Measurements from ENCODE around the gene MYZAP. TPM values are rescaled to one million over a fixed set of nuclear protein-coding genes. Genes with fewer than 3 reads are reported as not detected.

The MYZAP gene
- total RNA-seq, 1 experiment from 2014 or later, result not detected

DNA sequence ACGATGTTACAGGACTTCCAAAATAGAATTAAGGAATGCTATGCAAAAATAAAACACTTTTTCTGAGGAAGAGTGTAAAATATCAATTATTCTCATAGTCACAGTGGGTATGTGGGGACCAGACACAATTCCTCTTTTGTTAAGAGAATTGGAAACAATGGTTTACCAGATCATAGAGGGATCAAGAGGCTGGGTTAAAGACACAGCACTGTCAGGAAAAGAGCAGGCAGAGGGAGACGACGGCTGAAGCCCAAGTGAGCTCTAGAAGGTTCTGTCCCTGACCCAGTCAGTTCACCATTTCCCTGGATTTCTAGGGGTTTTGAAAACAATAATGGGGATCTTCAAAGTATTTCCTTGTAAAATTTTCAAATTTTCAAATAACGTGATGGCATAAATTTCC lies 60.8 kb downstream of the MYZAP start:
- CTCF ChIA-PET, result no interaction called here
- H3K9me3 ChIP-seq (ENCODE audit: low read depth, low read length, poor library complexity, severe bottlenecking), result no peaks in the 10 kb centered on the region
- no peak for DNase-seq (ENCODE audit: low spot score)
- TF ChIP-seq EZH2 (IDR thresholded peaks at IDR 0.05; ENCODE audit: borderline replicate concordance, low read depth, low read length, poor library complexity, severe bottlenecking), result no peak
- TF ChIP-seq, protein P1, sequence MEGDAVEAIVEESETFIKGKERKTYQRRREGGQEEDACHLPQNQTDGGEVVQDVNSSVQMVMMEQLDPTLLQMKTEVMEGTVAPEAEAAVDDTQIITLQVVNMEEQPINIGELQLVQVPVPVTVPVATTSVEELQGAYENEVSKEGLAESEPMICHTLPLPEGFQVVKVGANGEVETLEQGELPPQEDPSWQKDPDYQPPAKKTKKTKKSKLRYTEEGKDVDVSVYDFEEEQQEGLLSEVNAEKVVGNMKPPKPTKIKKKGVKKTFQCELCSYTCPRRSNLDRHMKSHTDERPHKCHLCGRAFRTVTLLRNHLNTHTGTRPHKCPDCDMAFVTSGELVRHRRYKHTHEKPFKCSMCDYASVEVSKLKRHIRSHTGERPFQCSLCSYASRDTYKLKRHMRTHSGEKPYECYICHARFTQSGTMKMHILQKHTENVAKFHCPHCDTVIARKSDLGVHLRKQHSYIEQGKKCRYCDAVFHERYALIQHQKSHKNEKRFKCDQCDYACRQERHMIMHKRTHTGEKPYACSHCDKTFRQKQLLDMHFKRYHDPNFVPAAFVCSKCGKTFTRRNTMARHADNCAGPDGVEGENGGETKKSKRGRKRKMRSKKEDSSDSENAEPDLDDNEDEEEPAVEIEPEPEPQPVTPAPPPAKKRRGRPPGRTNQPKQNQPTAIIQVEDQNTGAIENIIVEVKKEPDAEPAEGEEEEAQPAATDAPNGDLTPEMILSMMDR (conservative IDR thresholded peaks at IDR 0.05; ENCODE audit: low read depth, low read length), result no peak
- no peak overlapping the region for H3K27ac ChIP-seq (ENCODE audit: low read depth, low read length, poor library complexity, severe bottlenecking)
- no peak overlapping the region for H3K4me3 ChIP-seq (ENCODE audit: low read depth, low read length, poor library complexity, severe bottlenecking)
- H3K4me1 ChIP-seq (ENCODE audit: insufficient read depth, low read length, poor library complexity, severe bottlenecking), result no peaks in the 10 kb centered on the region
- POLR2A ChIA-PET (ENCODE audit: low non-redundant PET), result no interaction called here
- no peaks in the 10 kb centered on the region for H3K36me3 ChIP-seq (ENCODE audit: insufficient read depth, low read length, poor library complexity, severe bottlenecking)
- H3K27me3 ChIP-seq (replicated peaks; ENCODE audit: insufficient read depth, low read depth, low read length, poor library complexity), result no peaks in the 10 kb centered on the region
- BruUV-seq (replicated peaks), result no TSS peak
- intact Hi-C loops (cut with micrococcal nuclease; ENCODE audit: unreplicated experiment), result no loop called here

DNA sequence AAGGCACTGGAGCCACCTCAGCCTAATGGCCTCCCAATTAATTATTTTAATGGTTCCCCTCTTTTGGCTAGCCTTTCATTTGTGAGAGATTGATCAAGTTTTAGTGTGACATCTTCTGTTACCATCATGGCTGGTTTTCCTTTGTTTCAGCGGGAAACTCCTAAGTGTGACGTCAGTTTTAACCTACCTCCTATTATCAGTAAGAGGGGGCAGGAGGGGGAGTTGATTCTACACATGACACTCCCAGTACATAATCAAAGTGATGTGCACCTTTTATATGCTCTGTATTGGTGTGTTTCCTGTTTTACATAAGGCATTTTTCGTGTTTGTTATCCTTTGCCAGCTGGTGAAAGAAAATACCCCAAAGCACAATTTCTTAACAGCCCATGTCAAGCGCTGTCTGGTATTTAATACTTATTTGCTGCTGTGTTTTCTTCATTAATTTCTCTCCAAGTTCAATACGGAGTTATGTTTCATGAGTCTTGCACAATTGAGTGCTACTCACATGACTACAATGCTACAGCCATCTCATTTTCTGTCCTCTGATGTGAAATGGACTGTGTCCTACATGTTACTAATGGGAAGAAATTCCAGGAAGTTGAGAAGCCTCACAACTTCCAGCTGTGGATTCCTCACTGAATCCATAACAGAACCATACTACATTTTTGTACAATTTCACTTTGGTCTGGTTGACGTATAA lies 62.6 kb downstream of the MYZAP start:
- BruUV-seq (replicated peaks), result no TSS peak
- H3K4me3 ChIP-seq (ENCODE audit: low read depth, low read length, poor library complexity, severe bottlenecking), result no peak overlapping the region
- H3K27me3 ChIP-seq (replicated peaks; ENCODE audit: insufficient read depth, low read depth, low read length, poor library complexity), result no peaks in the 10 kb centered on the region
- POLR2A ChIA-PET (ENCODE audit: low non-redundant PET), result no interaction called here
- CTCF ChIA-PET, result interaction anchor here (0.7 kb wide), 1 partner anchor 102 kb away, joined by 5 read pairs; no protein-coding TSS in a partner anchor
- no peak for TF ChIP-seq EZH2 (IDR thresholded peaks at IDR 0.05; ENCODE audit: borderline replicate concordance, low read depth, low read length, poor library complexity, severe bottlenecking)
- TF ChIP-seq, protein P1 (conservative IDR thresholded peaks at IDR 0.05; ENCODE audit: low read depth, low read length), result no peak
- H3K27ac ChIP-seq (ENCODE audit: low read depth, low read length, poor library complexity, severe bottlenecking), result no peak overlapping the region
- no peak for DNase-seq (ENCODE audit: low spot score)
- H3K9me3 ChIP-seq (ENCODE audit: low read depth, low read length, poor library complexity, severe bottlenecking), result no peaks in the 10 kb centered on the region
- H3K36me3 ChIP-seq (ENCODE audit: insufficient read depth, low read length, poor library complexity, severe bottlenecking), result no peaks in the 10 kb centered on the region
- intact Hi-C loops (cut with micrococcal nuclease; ENCODE audit: unreplicated experiment), result no loop called here
- no peaks in the 10 kb centered on the region for H3K4me1 ChIP-seq (ENCODE audit: insufficient read depth, low read length, poor library complexity, severe bottlenecking)

DNA sequence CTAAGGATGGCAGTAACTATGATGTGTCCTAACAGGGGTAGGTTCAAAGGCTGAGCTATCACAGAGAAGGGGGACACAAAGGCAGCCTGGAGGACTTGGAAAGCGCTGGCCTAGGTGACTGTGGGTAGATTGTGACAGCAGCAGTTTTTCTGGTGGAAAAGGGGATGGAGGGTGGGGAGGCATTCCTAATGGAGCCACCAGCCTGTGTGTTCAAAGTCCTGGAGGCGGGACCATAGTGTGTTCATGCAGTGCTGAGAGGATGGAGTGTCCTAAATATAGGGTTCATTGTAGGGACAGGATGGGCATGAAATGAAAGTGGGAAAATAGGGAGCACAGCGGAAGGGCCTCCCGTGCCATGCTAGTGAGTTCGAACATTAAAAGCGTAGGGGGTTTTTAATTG lies 63.3 kb downstream of the MYZAP start:
- intact Hi-C loops (cut with micrococcal nuclease; ENCODE audit: unreplicated experiment), result no loop called here
- no peaks in the 10 kb centered on the region for H3K4me1 ChIP-seq (ENCODE audit: insufficient read depth, low read length, poor library complexity, severe bottlenecking)
- ChIA-PET POLR2A (ENCODE audit: low non-redundant PET) (no interaction called here), CTCF (no interaction called here)
- no peaks in the 10 kb centered on the region for H3K27me3 ChIP-seq (replicated peaks; ENCODE audit: insufficient read depth, low read depth, low read length, poor library complexity)
- no peak for TF ChIP-seq EZH2 (IDR thresholded peaks at IDR 0.05; ENCODE audit: borderline replicate concordance, low read depth, low read length, poor library complexity, severe bottlenecking)
- TF ChIP-seq, protein P1 (conservative IDR thresholded peaks at IDR 0.05; ENCODE audit: low read depth, low read length), result no peak
- no peaks in the 10 kb centered on the region for H3K9me3 ChIP-seq (ENCODE audit: low read depth, low read length, poor library complexity, severe bottlenecking)
- no peak overlapping the region for H3K4me3 ChIP-seq (ENCODE audit: low read depth, low read length, poor library complexity, severe bottlenecking)
- DNase-seq (ENCODE audit: low spot score), result no peak
- no TSS peak for BruUV-seq (replicated peaks)
- no peak overlapping the region for H3K27ac ChIP-seq (ENCODE audit: low read depth, low read length, poor library complexity, severe bottlenecking)
- no peaks in the 10 kb centered on the region for H3K36me3 ChIP-seq (ENCODE audit: insufficient read depth, low read length, poor library complexity, severe bottlenecking)
